ENCODE data around the gene FAM131B.

FAM131B gene

DNA sequence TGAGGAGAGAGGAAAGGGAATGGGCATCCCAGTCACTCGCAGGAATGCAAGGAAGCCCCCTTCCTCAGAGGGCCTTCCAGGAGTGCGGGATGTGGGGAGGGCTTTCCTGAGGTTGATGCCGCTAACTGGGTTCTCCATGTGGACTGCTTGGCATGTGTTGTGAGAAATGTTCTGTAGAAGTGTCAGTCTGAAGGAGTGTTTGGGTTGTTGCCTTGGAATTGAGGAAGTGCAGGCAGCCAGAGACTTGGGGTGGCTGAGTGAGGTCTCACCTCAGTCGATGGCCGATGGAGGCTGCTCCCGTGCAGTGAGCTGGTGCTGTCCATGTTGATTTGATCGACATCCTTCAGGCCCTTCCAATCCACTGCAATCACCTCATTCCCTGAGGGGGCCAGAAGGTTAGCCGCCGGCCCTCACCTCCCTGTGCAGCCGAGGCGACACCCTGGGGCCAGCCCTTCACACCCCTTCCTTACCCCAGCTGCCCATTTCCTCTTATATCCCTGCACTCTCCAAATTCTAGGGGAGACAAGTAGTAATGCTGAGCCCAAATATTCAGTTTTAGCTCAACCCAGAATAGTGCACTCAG is 2.7 kb downstream of the FAM131B start:
- no peak overlapping the region for H3K4me3 ChIP-seq (ENCODE audit: low read length)
- H3K4me1 ChIP-seq (ENCODE audit: low read length), result peaks cover 3% of the 10 kb centered on the region
- no peak overlapping the region for H3K27ac ChIP-seq (ENCODE audit: low read length)
- H2AFZ ChIP-seq (ENCODE audit: low read depth, low read length), result no peak overlapping the region
- H3K36me3 ChIP-seq (replicated peaks; ENCODE audit: low read depth, low read length), result no peaks in the 10 kb centered on the region
- no peak overlapping the region for H3K4me2 ChIP-seq (ENCODE audit: low read length)
- no peaks in the 10 kb centered on the region for H3K9me3 ChIP-seq (ENCODE audit: insufficient read depth, low read length)
- no peak overlapping the region for H3K9ac ChIP-seq (ENCODE audit: low read length)
- H3K79me2 ChIP-seq (ENCODE audit: low read length), result no peaks in the 10 kb centered on the region
- H3K27me3 ChIP-seq (ENCODE audit: low read depth, low read length), result peaks cover 37% of the 10 kb centered on the region
- TF ChIP-seq, protein P1, sequence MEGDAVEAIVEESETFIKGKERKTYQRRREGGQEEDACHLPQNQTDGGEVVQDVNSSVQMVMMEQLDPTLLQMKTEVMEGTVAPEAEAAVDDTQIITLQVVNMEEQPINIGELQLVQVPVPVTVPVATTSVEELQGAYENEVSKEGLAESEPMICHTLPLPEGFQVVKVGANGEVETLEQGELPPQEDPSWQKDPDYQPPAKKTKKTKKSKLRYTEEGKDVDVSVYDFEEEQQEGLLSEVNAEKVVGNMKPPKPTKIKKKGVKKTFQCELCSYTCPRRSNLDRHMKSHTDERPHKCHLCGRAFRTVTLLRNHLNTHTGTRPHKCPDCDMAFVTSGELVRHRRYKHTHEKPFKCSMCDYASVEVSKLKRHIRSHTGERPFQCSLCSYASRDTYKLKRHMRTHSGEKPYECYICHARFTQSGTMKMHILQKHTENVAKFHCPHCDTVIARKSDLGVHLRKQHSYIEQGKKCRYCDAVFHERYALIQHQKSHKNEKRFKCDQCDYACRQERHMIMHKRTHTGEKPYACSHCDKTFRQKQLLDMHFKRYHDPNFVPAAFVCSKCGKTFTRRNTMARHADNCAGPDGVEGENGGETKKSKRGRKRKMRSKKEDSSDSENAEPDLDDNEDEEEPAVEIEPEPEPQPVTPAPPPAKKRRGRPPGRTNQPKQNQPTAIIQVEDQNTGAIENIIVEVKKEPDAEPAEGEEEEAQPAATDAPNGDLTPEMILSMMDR (IDR thresholded peaks at IDR 0.05; ENCODE audit: low read depth, low read length), result no peak
- no peak for TF ChIP-seq EZH2phosphoT487 (IDR thresholded peaks at IDR 0.05; ENCODE audit: low read depth)
- no peaks in the 10 kb centered on the region for H4K20me1 ChIP-seq (ENCODE audit: insufficient read depth, low read length)

DNA sequence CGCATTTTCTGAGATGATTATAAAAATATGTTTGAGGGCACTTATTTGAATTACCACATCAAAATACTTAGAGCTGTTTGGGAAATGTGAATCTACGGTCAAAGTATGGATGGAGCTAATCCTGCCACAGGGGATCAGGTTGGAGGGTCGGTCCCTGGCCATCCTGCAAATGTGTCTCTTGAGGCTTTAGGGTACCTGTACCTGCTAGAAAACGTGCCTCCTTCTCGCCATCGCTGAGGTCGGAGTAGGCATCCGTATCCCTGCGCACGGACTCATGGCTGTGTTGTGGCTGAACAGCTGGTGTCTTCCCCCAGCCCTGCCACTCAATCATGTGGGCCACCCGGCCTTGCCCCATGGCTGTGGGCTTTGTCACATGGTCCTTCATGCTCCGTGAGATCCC is 3.9 kb downstream of the FAM131B start:
- TF ChIP-seq, protein P1 (IDR thresholded peaks at IDR 0.05; ENCODE audit: low read depth, low read length), result no peak
- no peak for TF ChIP-seq EZH2phosphoT487 (IDR thresholded peaks at IDR 0.05; ENCODE audit: low read depth)
- Histone ChIP-seq H3K4me3 (ENCODE audit: low read length) (no peak overlapping the region), H3K9me3 (ENCODE audit: insufficient read depth, low read length) (no peaks in the 10 kb centered on the region), H3K79me2 (ENCODE audit: low read length) (no peaks in the 10 kb centered on the region), H3K27ac (ENCODE audit: low read length) (no peak overlapping the region), H3K9ac (ENCODE audit: low read length) (no peak overlapping the region), H3K27me3 (ENCODE audit: low read depth, low read length) (peaks cover 28% of the 10 kb centered on the region), H3K36me3 (replicated peaks; ENCODE audit: low read depth, low read length) (no peaks in the 10 kb centered on the region), H4K20me1 (ENCODE audit: insufficient read depth, low read length) (no peaks in the 10 kb centered on the region), H3K4me1 (ENCODE audit: low read length) (peaks cover 3% of the 10 kb centered on the region), H2AFZ (ENCODE audit: low read depth, low read length) (no peak overlapping the region), H3K4me2 (ENCODE audit: low read length) (no peak overlapping the region)

DNA sequence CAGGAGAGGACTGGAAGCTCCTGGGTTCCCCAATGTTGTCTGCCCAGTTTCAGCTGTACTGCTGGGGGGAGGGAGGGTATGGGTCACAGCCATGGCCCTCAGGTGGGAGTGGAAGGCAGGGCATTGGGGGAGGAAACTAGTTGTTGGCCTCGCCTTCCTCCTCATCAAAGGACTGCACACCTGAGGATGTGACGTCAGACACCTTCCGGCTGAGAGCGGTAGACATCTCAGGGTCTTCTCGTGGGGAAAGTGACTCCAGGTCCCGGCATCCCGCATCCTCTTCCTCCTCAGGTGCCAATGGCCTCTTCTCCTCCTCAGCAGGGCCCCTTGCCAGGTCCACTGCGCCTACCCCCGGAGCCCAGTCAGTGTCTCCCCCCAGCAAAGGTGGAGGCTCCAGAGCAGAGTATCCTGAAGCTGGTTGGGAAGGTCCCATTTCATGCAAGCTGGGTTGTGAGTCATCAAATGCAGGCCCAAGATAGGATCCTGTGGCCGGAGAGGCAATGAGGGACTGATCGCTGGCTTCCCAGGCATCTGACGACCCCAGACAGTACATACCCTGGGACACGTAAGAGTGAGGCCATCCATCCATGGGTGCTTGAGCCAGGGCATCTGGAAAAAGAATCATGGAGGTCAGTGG is 6.0 kb downstream of the FAM131B start:
- no peak overlapping the region for H3K9ac ChIP-seq (ENCODE audit: low read length)
- no peak overlapping the region for H3K4me3 ChIP-seq (ENCODE audit: low read length)
- H3K36me3 ChIP-seq (replicated peaks; ENCODE audit: low read depth, low read length), result no peaks in the 10 kb centered on the region
- no peaks in the 10 kb centered on the region for H3K79me2 ChIP-seq (ENCODE audit: low read length)
- H3K27me3 ChIP-seq (ENCODE audit: low read depth, low read length), result peaks cover 15% of the 10 kb centered on the region
- no peak overlapping the region for H3K27ac ChIP-seq (ENCODE audit: low read length)
- no peaks in the 10 kb centered on the region for H4K20me1 ChIP-seq (ENCODE audit: insufficient read depth, low read length)
- H2AFZ ChIP-seq (ENCODE audit: low read depth, low read length), result no peak overlapping the region
- H3K4me1 ChIP-seq (ENCODE audit: low read length), result no peaks in the 10 kb centered on the region
- H3K9me3 ChIP-seq (ENCODE audit: insufficient read depth, low read length), result no peaks in the 10 kb centered on the region
- TF ChIP-seq EZH2phosphoT487 (IDR thresholded peaks at IDR 0.05; ENCODE audit: low read depth), result no peak
- TF ChIP-seq, protein P1 (IDR thresholded peaks at IDR 0.05; ENCODE audit: low read depth, low read length), result no peak
- H3K4me2 ChIP-seq (ENCODE audit: low read length), result no peak overlapping the region

DNA sequence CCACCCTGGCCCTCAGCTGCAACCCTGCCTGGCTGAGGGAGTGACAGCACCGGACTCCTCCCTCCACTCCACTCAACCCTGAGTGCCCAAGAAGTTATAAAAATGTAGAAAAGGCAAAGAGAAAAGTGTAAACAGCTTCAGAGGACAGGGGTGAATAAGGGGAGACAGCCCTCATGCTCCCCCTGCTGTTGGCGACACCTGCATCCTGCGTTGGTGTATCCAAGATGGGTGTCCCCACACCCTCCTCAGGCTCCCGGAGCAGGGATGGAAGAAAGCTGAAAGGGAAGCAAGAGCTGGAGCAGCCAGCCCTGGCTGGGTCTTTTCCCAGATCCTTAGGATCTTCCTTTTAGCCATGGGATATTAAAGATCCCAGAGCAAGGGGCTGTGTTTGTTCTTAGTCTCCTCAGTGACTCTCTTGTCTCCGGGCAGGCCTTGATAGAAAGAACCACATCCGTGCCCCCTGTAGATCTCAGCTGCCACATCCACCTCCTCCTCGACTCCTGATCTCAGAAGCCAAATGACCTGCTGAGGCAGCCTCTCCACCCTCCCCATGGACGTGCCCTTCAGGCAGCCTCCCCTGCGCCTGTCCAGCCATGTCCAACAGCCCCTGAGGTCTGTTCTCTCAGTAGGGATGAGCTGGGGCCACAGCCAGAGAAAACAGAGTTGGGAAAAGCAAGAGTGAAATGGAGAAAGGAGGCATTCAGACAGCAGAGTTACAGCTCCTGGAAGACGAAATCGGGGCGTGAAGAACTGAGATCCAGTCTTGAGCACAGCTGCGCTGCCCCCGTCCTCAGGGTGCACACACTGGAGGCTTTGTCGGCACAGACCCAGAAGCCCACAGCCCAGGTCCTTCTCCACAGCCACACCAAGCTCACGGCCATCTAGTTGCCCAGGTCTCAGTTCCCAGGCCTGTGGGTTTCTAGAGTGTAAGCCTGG is 6.8 kb downstream of the FAM131B start:
- TF ChIP-seq EZH2phosphoT487 (IDR thresholded peaks at IDR 0.05; ENCODE audit: low read depth), result no peak
- TF ChIP-seq, protein P1 (IDR thresholded peaks at IDR 0.05; ENCODE audit: low read depth, low read length), result no peak
- Histone ChIP-seq H3K27ac (ENCODE audit: low read length) (no peak overlapping the region), H3K79me2 (ENCODE audit: low read length) (no peaks in the 10 kb centered on the region), H3K36me3 (replicated peaks; ENCODE audit: low read depth, low read length) (no peaks in the 10 kb centered on the region), H3K27me3 (ENCODE audit: low read depth, low read length) (peaks cover 15% of the 10 kb centered on the region), H3K4me2 (ENCODE audit: low read length) (no peak overlapping the region), H3K9me3 (ENCODE audit: insufficient read depth, low read length) (no peaks in the 10 kb centered on the region), H3K4me3 (ENCODE audit: low read length) (no peak overlapping the region), H3K9ac (ENCODE audit: low read length) (no peak overlapping the region), H2AFZ (ENCODE audit: low read depth, low read length) (no peak overlapping the region), H3K4me1 (ENCODE audit: low read length) (no peaks in the 10 kb centered on the region), H4K20me1 (ENCODE audit: insufficient read depth, low read length) (no peaks in the 10 kb centered on the region)
